Ecto neural progenitor cell (in vitro differentiated cells): ENCODE measurements around the gene ANAPC2.

ENCODE experiments used
- DNase-seq: peaks from one replicate; pipeline ENCODE4 v3.0.0-alpha.2; 2018; ENCODE audit warnings: low spot score

Gene ANAPC2

DNA sequence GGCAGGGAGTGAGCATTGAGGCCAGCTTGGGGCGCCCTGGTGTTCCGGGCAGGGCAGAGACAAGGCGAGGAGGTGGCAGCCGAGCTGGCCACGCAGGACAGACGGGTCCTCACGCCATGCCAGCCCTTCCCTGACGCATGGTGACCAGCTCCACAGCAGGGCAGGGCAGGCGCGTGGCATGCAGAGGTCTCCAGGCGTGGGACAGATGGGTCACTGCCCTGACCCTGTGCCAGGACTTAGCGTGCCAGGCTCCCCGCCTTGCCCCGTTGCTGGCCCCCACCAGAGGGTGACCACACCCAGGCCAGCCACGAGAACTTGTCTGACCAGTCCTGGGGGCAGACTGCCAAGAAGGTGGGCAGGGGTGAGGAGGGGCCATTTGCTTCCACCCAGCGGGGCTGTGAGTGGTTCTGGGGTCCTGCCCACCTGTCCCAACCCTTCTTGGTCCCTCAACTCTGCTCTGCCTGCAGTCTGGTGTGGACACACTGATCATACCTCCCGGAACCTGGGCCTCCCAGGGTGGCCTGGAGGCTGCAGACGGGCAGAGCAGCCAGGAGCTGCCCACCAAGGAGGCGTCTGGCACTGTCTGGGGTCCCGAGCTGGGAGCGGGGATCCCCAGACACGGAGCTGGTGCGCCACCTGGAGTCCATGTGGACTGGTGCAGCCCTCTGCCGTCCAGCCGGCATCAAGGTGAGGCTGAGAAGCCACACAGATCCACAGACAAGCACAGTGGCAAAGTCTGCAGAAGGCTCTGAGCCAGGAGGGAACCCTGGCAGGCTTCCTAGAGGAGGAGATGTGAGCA is 38.9 kb upstream of the ANAPC2 start, which contains the start of gene RNF224:
TSS of gene RNF224 (plus strand) at position 449 of the 799 bp plus-strand sequence. CDS start 834 bp downstream, outside the sequence.
- DNase-seq = peak; percentile 88

DNA sequence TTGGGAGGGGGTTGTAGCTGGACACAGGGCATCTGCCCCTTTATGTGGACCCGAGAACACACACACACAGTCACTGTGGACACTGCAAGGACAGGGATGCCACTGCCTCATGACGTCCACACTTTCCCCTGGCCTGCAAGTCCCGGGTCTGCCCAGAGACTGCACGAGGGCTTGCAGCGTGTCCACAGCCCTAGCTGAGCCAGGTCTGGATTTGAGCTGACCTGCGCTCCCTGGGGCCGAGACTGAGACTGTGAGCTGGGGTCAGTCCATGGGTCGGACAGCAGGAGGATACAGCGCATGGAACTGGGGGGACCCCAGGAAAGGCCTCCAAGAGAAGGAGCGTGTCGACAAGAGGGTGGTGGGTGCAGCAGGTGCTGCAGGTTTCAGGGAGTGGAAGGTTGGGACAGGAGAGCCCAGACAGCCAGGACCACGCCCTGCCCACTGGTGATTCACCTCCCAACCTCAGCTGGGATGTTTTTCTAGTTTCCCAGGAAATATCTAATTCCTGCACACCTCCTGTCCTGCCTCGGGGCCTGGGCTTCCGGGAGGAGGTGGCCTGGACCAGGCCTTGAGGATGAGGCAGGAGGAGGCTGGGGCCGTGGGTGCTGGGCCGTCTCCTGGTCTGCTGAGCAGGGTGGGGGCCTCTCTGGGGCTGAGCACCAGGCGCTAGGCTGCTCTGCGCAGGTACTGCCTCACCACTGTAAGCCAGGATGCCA is 38.1 kb upstream of the ANAPC2 start:
- no peak for DNase-seq

DNA sequence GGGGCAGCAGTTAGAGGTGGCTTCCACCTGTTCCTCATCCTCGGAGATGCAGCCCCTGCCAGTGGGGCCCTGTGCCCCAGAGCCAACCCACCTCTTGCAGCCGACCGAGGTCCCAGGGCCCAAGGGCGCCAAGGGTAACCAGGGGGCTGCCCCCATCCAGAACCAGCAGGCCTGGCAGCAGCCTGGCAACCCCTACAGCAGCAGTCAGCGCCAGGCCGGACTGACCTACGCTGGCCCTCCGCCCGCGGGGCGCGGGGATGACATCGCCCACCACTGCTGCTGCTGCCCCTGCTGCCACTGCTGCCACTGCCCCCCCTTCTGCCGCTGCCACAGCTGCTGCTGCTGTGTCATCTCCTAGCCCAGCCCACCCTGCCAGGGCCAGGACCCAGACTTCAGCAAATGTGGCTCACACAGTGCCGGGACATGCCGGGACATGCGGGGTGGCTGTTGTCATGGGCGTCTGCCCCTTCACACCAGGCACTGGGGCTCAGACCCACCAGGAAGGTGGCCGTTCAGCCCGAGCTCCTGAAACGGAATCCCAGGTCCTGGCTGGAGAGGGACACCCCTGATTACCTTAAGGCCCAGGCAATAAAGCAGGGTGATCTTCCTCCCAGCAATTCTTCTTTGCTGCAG is 37.5 kb upstream of the ANAPC2 start:
- DNase-seq = no peak

DNA sequence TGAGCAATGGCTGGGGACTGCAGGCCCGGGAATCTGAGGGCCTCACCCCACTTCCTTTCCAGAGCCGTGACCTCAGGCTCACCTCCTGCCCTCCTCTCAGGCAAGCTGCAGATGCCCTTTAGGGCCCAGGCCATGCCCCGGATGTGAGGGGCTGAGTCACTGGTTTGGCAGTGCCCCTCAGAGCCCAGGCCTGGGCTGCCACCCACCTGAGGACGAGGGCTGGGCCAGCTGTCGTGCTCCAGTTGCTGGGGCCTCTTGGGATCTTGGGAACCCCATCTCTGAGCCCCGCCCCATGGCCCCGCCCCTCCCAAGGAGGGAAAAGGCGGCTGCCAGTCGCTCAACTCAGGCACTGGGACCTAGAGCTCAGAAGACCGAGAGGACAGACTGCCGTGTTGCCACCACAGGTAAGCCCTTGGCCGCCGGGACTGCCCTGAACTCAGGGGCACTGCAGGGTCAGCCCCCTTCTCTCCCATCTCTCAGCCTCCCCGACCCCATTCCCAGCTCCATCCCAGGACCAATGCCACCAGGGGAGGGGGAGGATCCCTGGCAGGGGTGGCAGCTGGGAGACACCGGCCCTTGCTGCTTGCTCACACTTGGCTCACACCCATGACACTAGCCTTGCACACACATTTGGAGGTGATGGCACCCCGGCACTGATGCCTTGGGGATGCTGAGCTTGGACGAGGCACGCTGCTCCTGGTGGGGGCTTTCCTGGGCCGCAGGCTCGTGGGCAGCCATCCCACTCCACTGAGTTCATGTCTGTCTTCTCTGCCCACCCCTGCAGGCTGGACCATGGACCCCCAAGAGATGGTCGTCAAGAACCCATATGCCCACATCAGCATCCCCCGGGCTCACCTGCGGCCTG is 36.7 kb upstream of the ANAPC2 start, which contains the start of gene CYSRT1:
TSS of gene CYSRT1 (plus strand) at position 345 of the 865 bp plus-strand sequence. CDS start at position 793, 448 bp downstream.
- DNase-seq = no peak

- DNase-seq = peak; percentile 98
Observed at GRCh38 chr9:137223078-137223970, 35.0 kb upstream of the ANAPC2 start.

GRCh38 chr9:137222190-137223077 is 34.1 kb upstream of the ANAPC2 start, which contains the start of gene RNF208:
TSS of gene RNF208 (minus strand) at chr9:137222240. CDS start at chr9:137221212, 1,028 bp downstream.
- peak; percentile 70 for DNase-seq

- peak; percentile 73 for DNase-seq
Observed at GRCh38 chr9:137221506-137222111, 33.2 kb upstream of the ANAPC2 start.

- DNase-seq = no peak
Observed at GRCh38 chr9:137221095-137221505, 32.7 kb upstream of the ANAPC2 start.

- DNase-seq = no peak
Observed at GRCh38 chr9:137220317-137221094, 32.1 kb upstream of the ANAPC2 start.

- DNase-seq = no peak
Observed at GRCh38 chr9:137219757-137220316, 31.5 kb upstream of the ANAPC2 start.

- DNase-seq = no peak
Observed at GRCh38 chr9:137218754-137219271, 30.5 kb upstream of the ANAPC2 start.

GRCh38 chr9:137218212-137218753 is 29.9 kb upstream of the ANAPC2 start:
- DNase-seq = no peak

- DNase-seq = peak; percentile 73
Observed at GRCh38 chr9:137217276-137218211, 29.2 kb upstream of the ANAPC2 start.

GRCh38 chr9:137216188-137216965 is 28.0 kb upstream of the ANAPC2 start:
- no peak for DNase-seq
